ENCODE results near the gene ANKRD30A.

The ANKRD30A gene

DNA sequence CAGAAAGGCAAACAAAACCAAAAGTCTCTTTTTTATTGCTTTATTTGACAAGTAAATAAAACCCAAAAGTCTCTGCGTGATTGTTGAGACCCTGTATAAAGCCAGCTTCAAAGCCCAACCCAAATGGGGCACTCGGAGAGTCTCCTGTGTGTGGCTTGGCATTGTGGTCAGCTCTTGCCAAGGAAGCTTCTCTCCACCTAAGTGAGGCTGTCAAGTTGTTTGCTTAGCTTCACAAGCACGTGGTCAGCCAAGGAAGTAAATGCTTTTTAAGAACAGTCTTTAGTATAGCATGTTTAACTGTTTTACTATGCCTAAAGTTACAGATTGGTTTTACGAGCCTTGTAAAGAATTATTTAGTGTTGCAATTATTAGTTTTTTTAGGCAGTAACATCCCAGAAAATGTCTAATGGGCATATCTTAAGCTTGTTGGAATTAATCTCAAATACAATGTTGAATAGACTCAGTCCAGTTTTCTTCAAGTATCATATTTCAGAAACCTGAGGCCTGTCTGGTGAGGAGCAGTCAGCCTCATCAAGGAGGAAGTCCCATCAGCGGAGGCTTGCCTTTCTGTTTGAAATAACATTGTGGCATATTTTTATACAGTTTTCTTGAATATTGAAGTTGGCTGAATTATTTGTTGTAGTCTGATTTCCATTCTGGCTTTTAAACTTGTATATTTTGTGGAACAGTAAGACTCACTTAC is 144.3 kb downstream of the ANKRD30A start:
- Histone ChIP-seq H3K36me3 (ENCODE audit: control insufficient read depth in 1 of 2, insufficient read depth in 2 of 2, low read length in 2 of 2) (no peaks in the 10 kb centered on the region), H3K4me3 (ENCODE audit: low read depth in 1 of 2, low read length in 2 of 2) (no peak overlapping the region), H3K9me3 (ENCODE audit: control insufficient read depth in 1 of 2, low read length in 2 of 2) (peaks cover 0 to 5% of the 10 kb centered on the region in 2 donors)

DNA sequence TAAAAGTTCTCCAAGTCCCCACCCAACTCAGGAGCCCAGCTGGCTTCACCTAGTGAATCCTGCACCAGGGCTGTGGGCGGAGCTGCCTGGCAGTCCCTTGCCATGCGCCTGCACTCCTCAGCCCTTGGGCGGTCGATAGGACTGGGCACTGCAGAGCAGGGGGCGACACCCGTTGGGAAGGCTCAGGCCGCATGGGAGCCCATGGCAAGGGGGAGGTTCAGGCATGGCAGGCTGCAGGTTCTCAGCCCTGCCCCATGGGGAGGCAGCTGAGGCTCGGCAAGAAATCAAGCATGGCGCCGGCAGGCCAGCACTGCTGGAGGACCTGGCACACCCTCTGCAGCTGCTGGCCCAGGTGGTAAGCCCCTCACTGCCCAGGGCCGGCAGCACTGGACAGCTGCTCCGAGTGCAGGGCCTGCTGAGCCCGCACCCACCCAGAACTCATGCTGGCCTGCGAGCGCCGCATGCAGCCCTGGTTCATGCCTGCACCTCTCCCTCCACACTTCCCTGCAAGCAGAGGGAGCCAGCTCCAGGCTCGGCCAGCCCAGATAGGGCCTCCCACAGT is 149.9 kb downstream of the ANKRD30A start:
- H3K36me3 ChIP-seq (ENCODE audit: control insufficient read depth in 1 of 2, insufficient read depth in 2 of 2, low read length in 2 of 2) = no peaks in the 10 kb centered on the region
- H3K4me3 ChIP-seq (ENCODE audit: low read depth in 1 of 2, low read length in 2 of 2) = no peak overlapping the region
- no peak overlapping the region for H3K27ac ChIP-seq (ENCODE audit: low read length)
- H3K27me3 ChIP-seq (ENCODE audit: low read depth, low read length) = no peaks in the 10 kb centered on the region
- peaks cover 0 to 11% of the 10 kb centered on the region in 2 donors for H3K9me3 ChIP-seq (ENCODE audit: control insufficient read depth in 1 of 2, low read length in 2 of 2)
- no peaks in the 10 kb centered on the region for H3K4me1 ChIP-seq (ENCODE audit: control insufficient read depth in 1 of 2, insufficient read depth in 2 of 2, low read length in 2 of 2)

More for the DNA sequence above, 144.3 kb downstream of the ANKRD30A start:
- Histone ChIP-seq H3K27ac (ENCODE audit: low read length) (no peak overlapping the region), H3K4me1 (ENCODE audit: control insufficient read depth in 1 of 2, insufficient read depth in 2 of 2, low read length in 2 of 2) (no peaks in the 10 kb centered on the region), H3K27me3 (ENCODE audit: low read depth, low read length) (no peaks in the 10 kb centered on the region)

DNA sequence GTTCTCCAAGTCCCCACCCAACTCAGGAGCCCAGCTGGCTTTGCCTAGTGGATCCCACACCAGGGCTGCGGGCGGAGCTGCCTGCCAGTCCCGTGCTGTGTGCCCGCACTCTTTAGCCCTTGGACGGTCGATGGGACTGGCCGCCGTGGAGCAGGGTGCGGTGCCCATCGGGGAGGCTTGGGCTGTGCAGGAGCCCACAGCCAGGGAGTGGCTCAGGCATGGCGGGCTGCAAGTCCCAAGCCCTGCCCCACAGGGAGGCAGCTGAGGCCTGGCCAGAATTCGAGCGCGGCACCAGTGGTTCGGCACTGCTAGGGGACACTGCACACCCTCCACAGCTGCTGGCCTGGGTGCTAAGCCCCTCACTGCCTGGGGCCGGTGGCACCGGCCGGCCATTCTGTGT is 159.7 kb downstream of the ANKRD30A start:
- no peaks in the 10 kb centered on the region for H3K27me3 ChIP-seq (ENCODE audit: low read depth, low read length)
- H3K36me3 ChIP-seq (ENCODE audit: control insufficient read depth in 1 of 2, insufficient read depth in 2 of 2, low read length in 2 of 2) = no peaks in the 10 kb centered on the region
- H3K9me3 ChIP-seq (ENCODE audit: control insufficient read depth in 1 of 2, low read length in 2 of 2) = peaks cover 0 to 10% of the 10 kb centered on the region in 2 donors

DNA sequence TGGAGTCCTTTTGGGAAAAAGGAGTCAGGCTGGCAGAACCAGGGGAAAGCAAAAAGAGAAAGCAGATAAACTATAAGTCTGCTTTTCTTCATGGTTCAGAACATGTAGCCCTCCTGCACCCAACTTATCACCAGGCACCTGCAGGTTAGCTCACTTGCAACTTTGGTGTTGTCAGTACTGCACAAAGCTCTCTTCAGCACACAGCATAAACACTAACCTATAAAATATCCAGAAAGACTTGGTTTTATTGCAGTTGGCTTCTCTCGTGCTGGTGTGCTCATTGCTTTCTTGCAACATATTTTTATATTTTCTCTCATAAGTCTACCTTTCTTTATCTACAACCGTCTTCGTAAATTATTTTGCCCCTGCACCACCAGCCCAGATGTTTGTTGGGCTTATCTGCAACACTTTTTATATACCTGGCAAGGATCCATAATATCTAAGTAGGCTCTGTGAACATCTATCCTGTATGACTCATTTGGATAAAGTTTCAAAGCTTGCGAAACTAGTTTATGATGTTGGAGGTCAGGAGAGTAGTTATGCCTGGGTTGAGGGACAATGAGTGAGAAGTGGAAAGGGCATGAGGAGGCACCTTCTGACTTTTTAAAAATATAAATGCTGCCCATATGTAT is 164.6 kb downstream of the ANKRD30A start:
- no peak overlapping the region for H3K27ac ChIP-seq (ENCODE audit: low read length)

More for the DNA sequence above, 159.7 kb downstream of the ANKRD30A start:
- Histone ChIP-seq H3K4me3 (ENCODE audit: low read depth in 1 of 2, low read length in 2 of 2) (no peak overlapping the region), H3K4me1 (ENCODE audit: control insufficient read depth in 1 of 2, insufficient read depth in 2 of 2, low read length in 2 of 2) (no peaks in the 10 kb centered on the region), H3K27ac (ENCODE audit: low read length) (no peak overlapping the region)

DNA sequence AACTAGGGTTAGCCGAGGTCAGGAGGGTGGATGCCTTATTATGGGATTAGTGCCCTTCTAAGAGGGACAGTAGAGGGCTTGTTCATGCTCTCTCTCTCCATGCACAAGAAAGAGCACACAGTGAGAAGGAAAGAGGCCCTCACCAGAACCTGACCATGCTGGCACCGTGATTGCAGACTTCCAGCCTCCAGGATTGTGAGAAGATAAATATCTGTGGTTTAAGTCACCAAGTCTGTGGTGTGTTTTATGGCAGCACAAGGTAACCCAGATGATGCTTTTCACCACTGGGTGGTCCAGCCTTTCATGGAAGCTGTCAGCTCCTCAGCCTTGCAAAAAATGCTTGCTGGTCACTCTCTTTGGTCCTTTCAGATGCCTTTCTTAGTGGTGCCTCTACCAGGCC is 175.9 kb downstream of the ANKRD30A start:
- H3K9me3 ChIP-seq (ENCODE audit: control insufficient read depth in 1 of 2, low read length in 2 of 2) = peaks cover 0 to 8% of the 10 kb centered on the region in 2 donors
- no peaks in the 10 kb centered on the region for H3K4me1 ChIP-seq (ENCODE audit: control insufficient read depth in 1 of 2, insufficient read depth in 2 of 2, low read length in 2 of 2)
- no peak overlapping the region for H3K4me3 ChIP-seq (ENCODE audit: low read depth in 1 of 2, low read length in 2 of 2)
- H3K36me3 ChIP-seq (ENCODE audit: control insufficient read depth in 1 of 2, insufficient read depth in 2 of 2, low read length in 2 of 2) = no peaks in the 10 kb centered on the region
- no peak overlapping the region for H3K27ac ChIP-seq (ENCODE audit: low read length)
- H3K27me3 ChIP-seq (ENCODE audit: low read depth, low read length) = no peaks in the 10 kb centered on the region

More for the DNA sequence above, 164.6 kb downstream of the ANKRD30A start:
- Histone ChIP-seq H3K4me3 (ENCODE audit: low read depth in 1 of 2, low read length in 2 of 2) (no peak overlapping the region), H3K9me3 (ENCODE audit: control insufficient read depth in 1 of 2, low read length in 2 of 2) (peaks cover 0 to 5% of the 10 kb centered on the region in 2 donors), H3K36me3 (ENCODE audit: control insufficient read depth in 1 of 2, insufficient read depth in 2 of 2, low read length in 2 of 2) (no peaks in the 10 kb centered on the region), H3K4me1 (ENCODE audit: control insufficient read depth in 1 of 2, insufficient read depth in 2 of 2, low read length in 2 of 2) (no peaks in the 10 kb centered on the region), H3K27me3 (ENCODE audit: low read depth, low read length) (no peaks in the 10 kb centered on the region)

DNA sequence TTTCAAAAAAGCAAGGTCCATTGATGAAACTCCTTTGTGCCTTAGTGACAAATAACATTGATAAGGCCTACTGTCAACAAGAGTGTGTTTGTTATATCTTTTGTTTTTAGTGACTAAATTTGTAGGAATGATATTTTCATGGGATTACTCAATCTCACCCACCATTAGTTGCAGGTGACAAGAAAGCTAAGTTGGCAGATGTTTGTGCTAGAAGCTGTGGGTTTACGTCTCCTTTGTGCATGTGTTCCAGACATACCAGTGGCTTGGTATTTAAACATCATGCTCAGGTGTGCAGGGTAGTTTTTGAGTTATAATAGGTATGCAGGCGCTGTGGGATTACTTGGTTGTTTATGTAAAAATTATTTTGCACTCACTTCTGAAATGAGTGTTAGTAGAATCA is 178.6 kb downstream of the ANKRD30A start:
- peaks cover 0 to 8% of the 10 kb centered on the region in 2 donors for H3K9me3 ChIP-seq (ENCODE audit: control insufficient read depth in 1 of 2, low read length in 2 of 2)
- no peaks in the 10 kb centered on the region for H3K4me1 ChIP-seq (ENCODE audit: control insufficient read depth in 1 of 2, insufficient read depth in 2 of 2, low read length in 2 of 2)
- H3K27ac ChIP-seq (ENCODE audit: low read length) = no peak overlapping the region
- no peak overlapping the region for H3K4me3 ChIP-seq (ENCODE audit: low read depth in 1 of 2, low read length in 2 of 2)
- no peaks in the 10 kb centered on the region for H3K27me3 ChIP-seq (ENCODE audit: low read depth, low read length)
- H3K36me3 ChIP-seq (ENCODE audit: control insufficient read depth in 1 of 2, insufficient read depth in 2 of 2, low read length in 2 of 2) = no peaks in the 10 kb centered on the region

DNA sequence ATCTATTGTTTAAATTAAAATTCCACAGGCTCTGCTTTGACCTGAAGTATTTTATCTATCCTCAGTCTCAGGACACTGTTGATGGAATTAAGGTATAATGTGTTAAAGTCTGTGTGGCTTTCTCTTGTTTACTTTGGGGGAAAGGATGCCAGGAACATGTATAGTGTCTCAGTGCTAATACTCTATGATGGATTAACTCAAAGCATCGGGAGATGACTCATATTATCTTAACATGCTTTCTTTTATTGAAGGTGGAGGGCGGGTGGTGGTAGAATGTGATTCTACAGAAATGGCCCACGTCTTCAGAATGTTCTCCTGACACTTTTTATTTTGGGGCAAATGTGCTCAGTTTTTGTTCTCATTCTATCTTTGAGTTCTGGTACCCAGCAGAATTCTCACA is 189.0 kb downstream of the ANKRD30A start:
- Histone ChIP-seq H3K36me3 (ENCODE audit: control insufficient read depth in 1 of 2, insufficient read depth in 2 of 2, low read length in 2 of 2) (no peaks in the 10 kb centered on the region), H3K27me3 (ENCODE audit: low read depth, low read length) (no peaks in the 10 kb centered on the region), H3K4me1 (ENCODE audit: control insufficient read depth in 1 of 2, insufficient read depth in 2 of 2, low read length in 2 of 2) (no peaks in the 10 kb centered on the region), H3K27ac (ENCODE audit: low read length) (no peak overlapping the region), H3K4me3 (ENCODE audit: low read depth in 1 of 2, low read length in 2 of 2) (no peak overlapping the region), H3K9me3 (ENCODE audit: control insufficient read depth in 1 of 2, low read length in 2 of 2) (no peaks in the 10 kb centered on the region)

DNA sequence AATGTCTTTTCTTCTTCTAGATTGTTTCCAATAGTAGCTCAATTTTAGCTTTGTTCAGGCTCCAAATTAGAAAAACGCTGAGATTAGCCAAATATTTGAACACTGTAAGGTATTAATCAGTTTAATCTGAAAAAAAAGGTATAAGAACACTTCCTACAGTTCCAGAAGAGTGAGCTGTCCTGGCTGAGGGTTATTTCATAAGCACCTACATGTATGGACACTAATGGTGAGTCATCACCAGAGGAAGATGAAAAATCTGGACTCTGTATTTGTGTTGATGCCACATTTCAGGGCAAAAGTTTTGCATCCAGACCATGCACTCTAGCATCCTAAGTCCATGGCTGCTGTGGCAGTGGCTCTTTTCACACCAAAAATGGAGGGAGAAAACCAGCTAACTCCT is 189.5 kb downstream of the ANKRD30A start:
- H3K27me3 ChIP-seq (ENCODE audit: low read depth, low read length) = no peaks in the 10 kb centered on the region
- no peaks in the 10 kb centered on the region for H3K4me1 ChIP-seq (ENCODE audit: control insufficient read depth in 1 of 2, insufficient read depth in 2 of 2, low read length in 2 of 2)
- H3K4me3 ChIP-seq (ENCODE audit: low read depth in 1 of 2, low read length in 2 of 2) = no peak overlapping the region
- H3K27ac ChIP-seq (ENCODE audit: low read length) = no peak overlapping the region
- no peaks in the 10 kb centered on the region for H3K36me3 ChIP-seq (ENCODE audit: control insufficient read depth in 1 of 2, insufficient read depth in 2 of 2, low read length in 2 of 2)
- no peaks in the 10 kb centered on the region for H3K9me3 ChIP-seq (ENCODE audit: control insufficient read depth in 1 of 2, low read length in 2 of 2)

DNA sequence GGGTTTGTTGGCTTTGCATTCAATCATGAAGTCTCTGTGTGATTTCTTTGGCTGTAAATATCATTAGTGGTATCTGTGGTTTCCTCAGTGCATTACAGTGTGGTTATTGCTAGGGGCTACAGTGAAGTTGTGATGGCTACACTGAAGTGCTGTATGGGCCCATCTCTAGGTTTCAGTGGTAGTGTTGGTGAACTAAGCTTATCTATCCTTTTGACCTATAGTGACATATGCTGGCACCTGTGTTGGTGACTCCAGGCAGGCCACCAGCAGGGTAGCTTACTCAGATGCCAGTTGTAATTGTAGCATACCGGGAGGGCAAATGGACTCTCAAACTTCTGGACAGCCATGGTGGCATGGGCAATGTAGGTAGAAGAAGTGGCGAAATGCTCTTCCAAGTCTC is 219.0 kb downstream of the ANKRD30A start:
- Histone ChIP-seq H3K4me1 (ENCODE audit: control insufficient read depth in 1 of 2, insufficient read depth in 2 of 2, low read length in 2 of 2) (no peaks in the 10 kb centered on the region), H3K36me3 (ENCODE audit: control insufficient read depth in 1 of 2, insufficient read depth in 2 of 2, low read length in 2 of 2) (no peaks in the 10 kb centered on the region), H3K9me3 (ENCODE audit: control insufficient read depth in 1 of 2, low read length in 2 of 2) (peaks cover 0 to 9% of the 10 kb centered on the region in 2 donors)

DNA sequence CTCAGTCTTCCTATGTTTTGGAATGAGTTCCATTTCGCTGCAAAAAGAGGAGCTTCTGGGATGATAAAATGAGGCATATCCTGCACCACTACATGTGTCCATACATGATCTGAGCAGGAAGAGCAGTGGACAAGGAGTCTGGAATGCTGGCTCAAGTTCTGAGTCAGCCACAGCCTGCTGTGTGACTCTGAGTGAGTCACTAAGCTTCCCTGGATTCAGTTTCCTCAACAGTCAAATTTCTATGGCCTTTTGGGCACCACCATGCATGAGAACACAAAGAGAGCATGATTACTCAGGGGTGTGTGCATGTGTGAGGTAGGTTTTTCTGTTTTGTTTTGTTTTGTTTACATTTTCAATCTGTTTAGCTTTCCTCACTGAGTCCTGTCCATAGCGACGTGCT is 254.6 kb downstream of the ANKRD30A start:
- H3K27ac ChIP-seq (ENCODE audit: low read length) = no peak overlapping the region
- H3K36me3 ChIP-seq (ENCODE audit: control insufficient read depth in 1 of 2, insufficient read depth in 2 of 2, low read length in 2 of 2) = no peaks in the 10 kb centered on the region
- H3K4me1 ChIP-seq (ENCODE audit: control insufficient read depth in 1 of 2, insufficient read depth in 2 of 2, low read length in 2 of 2) = no peaks in the 10 kb centered on the region
- no peak overlapping the region for H3K4me3 ChIP-seq (ENCODE audit: low read depth in 1 of 2, low read length in 2 of 2)
- no peaks in the 10 kb centered on the region for H3K27me3 ChIP-seq (ENCODE audit: low read depth, low read length)
- peaks cover 0 to 2% of the 10 kb centered on the region in 2 donors for H3K9me3 ChIP-seq (ENCODE audit: control insufficient read depth in 1 of 2, low read length in 2 of 2)

More for the DNA sequence above, 219.0 kb downstream of the ANKRD30A start:
- Histone ChIP-seq H3K27ac (ENCODE audit: low read length) (no peak overlapping the region), H3K27me3 (ENCODE audit: low read depth, low read length) (no peaks in the 10 kb centered on the region), H3K4me3 (ENCODE audit: low read depth in 1 of 2, low read length in 2 of 2) (no peak overlapping the region)

DNA sequence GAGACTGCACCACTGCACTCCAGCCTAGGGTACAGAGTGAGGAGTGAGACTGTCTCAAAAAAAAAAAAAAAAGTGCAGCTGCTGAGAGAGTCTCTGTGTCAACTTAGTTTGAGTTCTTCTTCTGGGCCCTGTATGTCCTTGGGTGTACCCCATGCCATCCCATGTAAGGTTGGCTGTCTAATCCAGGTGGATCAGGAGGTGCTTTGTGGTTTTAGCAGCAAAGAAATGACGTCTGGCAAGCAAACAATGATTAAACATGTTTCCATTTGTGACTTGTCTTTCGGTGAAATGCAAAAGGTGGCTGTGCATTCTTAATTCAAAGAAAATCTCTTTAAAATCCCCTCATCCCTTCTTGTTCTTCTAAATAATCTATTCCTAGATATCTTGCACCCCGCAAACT is 255.9 kb downstream of the ANKRD30A start:
- Histone ChIP-seq H3K36me3 (ENCODE audit: control insufficient read depth in 1 of 2, insufficient read depth in 2 of 2, low read length in 2 of 2) (no peaks in the 10 kb centered on the region), H3K4me1 (ENCODE audit: control insufficient read depth in 1 of 2, insufficient read depth in 2 of 2, low read length in 2 of 2) (no peaks in the 10 kb centered on the region), H3K27me3 (ENCODE audit: low read depth, low read length) (no peaks in the 10 kb centered on the region), H3K4me3 (ENCODE audit: low read depth in 1 of 2, low read length in 2 of 2) (no peak overlapping the region), H3K9me3 (ENCODE audit: control insufficient read depth in 1 of 2, low read length in 2 of 2) (peaks cover 0 to 2% of the 10 kb centered on the region in 2 donors), H3K27ac (ENCODE audit: low read length) (no peak overlapping the region)

All from muscle layer of duodenum (tissue), 2 donors.